Loucy (cell line): Measurements from ENCODE around the gene RCAN2.

Experiments used
- H2AFZ ChIP-seq: fragments of 200-600 bp; sonication (generic); 2 replicates; pipeline ENCODE4 v1.6.0; 2016; ENCODE audit warnings: antibody characterized with exemption, mild to moderate bottlenecking, low read length, moderate library complexity
- H3F3A ChIP-seq: fragments of 200-600 bp; 2 replicates; pipeline ENCODE4 v1.6.0; 2016; ENCODE audit warnings: antibody characterized with exemption, low read depth, mild to moderate bottlenecking
- H3K27me3 ChIP-seq: fragments of 200-600 bp; sonication (generic); 2 replicates; pipeline ENCODE4 v1.6.1; 2014; ENCODE audit warnings: low read length, mild to moderate bottlenecking; ENCODE audit not compliant: insufficient read depth, poor library complexity, severe bottlenecking
- H3K36me3 ChIP-seq: fragments of 200-600 bp; sonication (generic); 2 replicates; pipeline ENCODE4 v1.6.1; 2016; ENCODE audit warnings: low read length; ENCODE audit not compliant: insufficient read depth
- H3K4me1 ChIP-seq: fragments of 200-600 bp; sonication (generic); 2 replicates; pipeline ENCODE4 v1.5.1; 2014; ENCODE audit warnings: low read length, mild to moderate bottlenecking; ENCODE audit not compliant: insufficient read depth, poor library complexity, severe bottlenecking
- H3K4me2 ChIP-seq: fragments of 200-600 bp; sonication (generic); 2 replicates; pipeline ENCODE4 v1.6.0; 2014; ENCODE audit warnings: antibody characterized with exemption, low read length, low read depth, mild to moderate bottlenecking; ENCODE audit not compliant: poor library complexity, severe bottlenecking
- H3K4me3 ChIP-seq: fragments of 200-600 bp; sonication (generic); 2 replicates; pipeline ENCODE4 v1.5.1; 2014; ENCODE audit warnings: low read length, mild to moderate bottlenecking, mixed read lengths; ENCODE audit not compliant: poor library complexity, severe bottlenecking
- H3K79me2 ChIP-seq: fragments of 200-600 bp; sonication (generic); 2 replicates; pipeline ENCODE4 v1.6.1; 2014; ENCODE audit warnings: low read length; ENCODE audit not compliant: insufficient read depth
- H3K9ac ChIP-seq: fragments of 200-600 bp; sonication (generic); 2 replicates; pipeline ENCODE4 v1.6.0; 2014; ENCODE audit warnings: mild to moderate bottlenecking, low read depth, low read length, moderate library complexity; ENCODE audit not compliant: poor library complexity, severe bottlenecking
- H3K9me2 ChIP-seq: fragments of 200-600 bp; sonication (generic); replicated peaks from 2 replicates; pipeline ENCODE4 v1.6.1; 2016; ENCODE audit warnings: low read depth, low read length, mixed read lengths
- H3K9me3 ChIP-seq: fragments of 200-600 bp; sonication (generic); 2 replicates; pipeline ENCODE4 v1.6.1; 2014; ENCODE audit warnings: mild to moderate bottlenecking, antibody characterized with exemption, low read length, low read depth; ENCODE audit not compliant: insufficient read depth
- H4K20me1 ChIP-seq: fragments of 200-600 bp; sonication (generic); 2 replicates; pipeline ENCODE4 v1.6.0; 2014; ENCODE audit warnings: antibody characterized with exemption, low read length, mild to moderate bottlenecking; ENCODE audit not compliant: insufficient read depth, poor library complexity, severe bottlenecking
- EZH2phosphoT487 ChIP-seq: fragments of 200-600 bp; IDR thresholded peaks from 2 replicates; pipeline ENCODE4 v1.6.1; 2018; ENCODE audit warnings: antibody characterized with exemption, mild to moderate bottlenecking, moderate library complexity, borderline replicate concordance
- TF ChIP-seq, protein P1 (sequence below): fragments of 200-600 bp; sonication (generic); conservative IDR thresholded peaks from 2 replicates; pipeline ENCODE4 v1.5.1; 2014; ENCODE audit warnings: mild to moderate bottlenecking, antibody characterized with exemption, low read length

RCAN2 gene

DNA sequence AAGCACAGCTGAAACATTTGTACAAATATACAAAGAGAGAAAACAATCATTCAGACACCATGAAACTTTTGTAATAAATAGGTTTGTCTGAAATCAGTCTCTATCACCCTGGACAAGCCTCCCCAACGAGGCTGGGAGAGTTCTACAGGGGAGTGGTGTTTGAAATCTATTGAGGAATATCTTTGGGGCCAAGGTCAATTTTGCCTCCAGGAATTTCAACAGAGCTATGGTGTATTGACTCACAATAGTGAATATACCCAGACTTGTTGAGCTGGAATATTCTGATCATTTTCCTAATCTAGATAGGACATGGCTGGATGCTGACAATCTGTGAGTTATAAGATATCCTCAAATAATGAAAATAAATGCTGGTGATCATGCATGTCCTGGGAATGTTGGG lies 269.0 kb downstream of the RCAN2 start:
- no peaks in the 10 kb centered on the region for H3K9me2 ChIP-seq
- H3K79me2 ChIP-seq: no peaks in the 10 kb centered on the region
- H3K4me2 ChIP-seq: no peak overlapping the region
- H3K4me1 ChIP-seq: no peaks in the 10 kb centered on the region
- H3K9me3 ChIP-seq: no peaks in the 10 kb centered on the region
- no peak overlapping the region for H3K4me3 ChIP-seq
- H3K9ac ChIP-seq: no peak overlapping the region
- no peaks in the 10 kb centered on the region for H3K36me3 ChIP-seq
- H3F3A ChIP-seq: no peaks in the 10 kb centered on the region
- no peaks in the 10 kb centered on the region for H4K20me1 ChIP-seq
- no peaks in the 10 kb centered on the region for H3K27me3 ChIP-seq
- H2AFZ ChIP-seq: no peak overlapping the region
- TF ChIP-seq, protein P1, sequence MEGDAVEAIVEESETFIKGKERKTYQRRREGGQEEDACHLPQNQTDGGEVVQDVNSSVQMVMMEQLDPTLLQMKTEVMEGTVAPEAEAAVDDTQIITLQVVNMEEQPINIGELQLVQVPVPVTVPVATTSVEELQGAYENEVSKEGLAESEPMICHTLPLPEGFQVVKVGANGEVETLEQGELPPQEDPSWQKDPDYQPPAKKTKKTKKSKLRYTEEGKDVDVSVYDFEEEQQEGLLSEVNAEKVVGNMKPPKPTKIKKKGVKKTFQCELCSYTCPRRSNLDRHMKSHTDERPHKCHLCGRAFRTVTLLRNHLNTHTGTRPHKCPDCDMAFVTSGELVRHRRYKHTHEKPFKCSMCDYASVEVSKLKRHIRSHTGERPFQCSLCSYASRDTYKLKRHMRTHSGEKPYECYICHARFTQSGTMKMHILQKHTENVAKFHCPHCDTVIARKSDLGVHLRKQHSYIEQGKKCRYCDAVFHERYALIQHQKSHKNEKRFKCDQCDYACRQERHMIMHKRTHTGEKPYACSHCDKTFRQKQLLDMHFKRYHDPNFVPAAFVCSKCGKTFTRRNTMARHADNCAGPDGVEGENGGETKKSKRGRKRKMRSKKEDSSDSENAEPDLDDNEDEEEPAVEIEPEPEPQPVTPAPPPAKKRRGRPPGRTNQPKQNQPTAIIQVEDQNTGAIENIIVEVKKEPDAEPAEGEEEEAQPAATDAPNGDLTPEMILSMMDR: no peak

DNA sequence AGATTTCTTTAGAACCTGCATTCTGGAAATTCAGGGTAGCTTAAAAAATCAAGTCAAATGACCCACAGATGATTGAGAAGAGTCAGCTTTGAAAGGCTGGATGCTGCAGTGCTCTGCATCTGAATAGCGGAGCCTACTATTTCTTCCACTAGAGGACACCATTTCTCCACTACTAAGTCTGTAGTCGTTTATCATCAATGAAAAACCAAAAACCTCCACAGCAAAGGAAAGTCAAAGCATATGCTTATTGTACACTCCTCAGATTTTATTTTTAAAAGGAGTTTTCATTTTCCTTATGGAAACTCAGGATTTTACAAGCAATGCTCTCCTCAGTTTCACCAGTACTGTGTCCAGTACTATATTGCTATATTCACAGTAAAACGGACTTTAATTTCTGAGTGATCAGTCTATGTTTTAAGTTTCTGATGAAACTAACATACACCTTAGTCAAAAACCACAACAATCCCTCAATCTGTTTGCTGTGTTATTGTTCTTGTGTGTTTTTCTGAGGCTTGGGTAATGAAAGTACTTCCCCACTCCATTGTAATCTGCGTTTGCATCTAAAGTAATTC lies 269.9 kb downstream of the RCAN2 start:
- H3F3A ChIP-seq: no peaks in the 10 kb centered on the region
- no peak overlapping the region for H3K4me3 ChIP-seq
- H3K36me3 ChIP-seq: no peaks in the 10 kb centered on the region
- no peak for TF ChIP-seq EZH2phosphoT487
- TF ChIP-seq, protein P1: peak; percentile 96
- no peaks in the 10 kb centered on the region for H3K4me1 ChIP-seq
- H2AFZ ChIP-seq: no peak overlapping the region
- H3K9ac ChIP-seq: no peak overlapping the region
- H4K20me1 ChIP-seq: no peaks in the 10 kb centered on the region
- no peak overlapping the region for H3K4me2 ChIP-seq
- no peaks in the 10 kb centered on the region for H3K9me2 ChIP-seq
- no peaks in the 10 kb centered on the region for H3K9me3 ChIP-seq
- H3K79me2 ChIP-seq: no peaks in the 10 kb centered on the region
- H3K27me3 ChIP-seq: no peaks in the 10 kb centered on the region

DNA sequence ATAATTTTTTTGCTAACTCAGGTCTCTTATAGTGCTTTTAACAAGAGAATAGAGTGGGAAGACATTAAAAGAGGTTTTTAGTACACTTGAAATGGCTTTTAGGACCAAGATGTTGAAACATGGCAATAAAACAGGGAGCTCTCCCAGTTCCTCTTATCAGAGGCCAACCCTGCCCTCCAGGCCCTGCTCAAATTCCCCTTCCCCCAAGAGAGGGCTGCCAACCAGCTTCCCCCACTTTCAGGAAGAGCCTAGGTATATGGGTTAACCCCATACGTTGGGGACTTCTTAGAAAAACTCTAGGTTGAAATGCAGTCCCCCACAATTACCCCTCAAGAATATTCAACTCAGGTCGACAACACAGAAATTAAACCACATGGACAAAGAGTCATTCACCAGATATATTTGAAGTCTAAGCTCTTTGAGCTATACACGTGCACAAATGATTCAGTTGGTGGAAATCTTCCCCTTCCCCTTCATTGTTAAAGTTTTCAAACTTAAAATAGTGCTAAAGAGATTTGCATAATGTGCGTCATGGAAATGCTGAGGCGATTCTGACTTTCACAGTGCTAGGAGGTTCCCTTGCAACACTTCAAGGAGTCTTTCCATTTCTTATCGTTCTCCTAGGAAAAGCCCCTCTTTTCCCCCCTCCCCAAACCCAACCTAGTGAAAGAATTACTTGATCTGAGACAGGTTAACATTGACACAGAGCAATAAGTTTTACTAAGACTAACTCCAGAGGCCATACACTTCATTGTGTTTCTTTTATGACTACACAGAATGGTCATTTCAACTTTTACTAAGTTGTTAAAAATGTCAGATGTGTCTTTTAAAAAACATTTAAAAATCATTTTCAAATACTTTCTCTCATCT lies 270.7 kb downstream of the RCAN2 start:
- no peak overlapping the region for H3K4me3 ChIP-seq
- no peak overlapping the region for H2AFZ ChIP-seq
- H3K79me2 ChIP-seq: no peaks in the 10 kb centered on the region
- no peaks in the 10 kb centered on the region for H3K9me2 ChIP-seq
- H3K36me3 ChIP-seq: no peaks in the 10 kb centered on the region
- H4K20me1 ChIP-seq: no peaks in the 10 kb centered on the region
- no peaks in the 10 kb centered on the region for H3K9me3 ChIP-seq
- H3K9ac ChIP-seq: no peak overlapping the region
- no peaks in the 10 kb centered on the region for H3K4me1 ChIP-seq
- no peaks in the 10 kb centered on the region for H3F3A ChIP-seq
- TF ChIP-seq, protein P1: no peak
- TF ChIP-seq EZH2phosphoT487: no peak
- H3K27me3 ChIP-seq: no peaks in the 10 kb centered on the region
- H3K4me2 ChIP-seq: no peak overlapping the region
